GM12801 (cell line): ENCODE results near the gene USHBP1.

Source experiments
- TF ChIP-seq, protein P1 (sequence below): IDR thresholded peaks from one replicate; pipeline ENCODE4 v1.5.1; 2011; ENCODE audit warnings: control low read depth; ENCODE audit not compliant: insufficient read length; ENCODE audit errors: extremely low read depth

USHBP1 gene

GRCh38 chr19:17236811-17237543, 27.6 kb downstream of the USHBP1 start:
- TF ChIP-seq, protein P1, sequence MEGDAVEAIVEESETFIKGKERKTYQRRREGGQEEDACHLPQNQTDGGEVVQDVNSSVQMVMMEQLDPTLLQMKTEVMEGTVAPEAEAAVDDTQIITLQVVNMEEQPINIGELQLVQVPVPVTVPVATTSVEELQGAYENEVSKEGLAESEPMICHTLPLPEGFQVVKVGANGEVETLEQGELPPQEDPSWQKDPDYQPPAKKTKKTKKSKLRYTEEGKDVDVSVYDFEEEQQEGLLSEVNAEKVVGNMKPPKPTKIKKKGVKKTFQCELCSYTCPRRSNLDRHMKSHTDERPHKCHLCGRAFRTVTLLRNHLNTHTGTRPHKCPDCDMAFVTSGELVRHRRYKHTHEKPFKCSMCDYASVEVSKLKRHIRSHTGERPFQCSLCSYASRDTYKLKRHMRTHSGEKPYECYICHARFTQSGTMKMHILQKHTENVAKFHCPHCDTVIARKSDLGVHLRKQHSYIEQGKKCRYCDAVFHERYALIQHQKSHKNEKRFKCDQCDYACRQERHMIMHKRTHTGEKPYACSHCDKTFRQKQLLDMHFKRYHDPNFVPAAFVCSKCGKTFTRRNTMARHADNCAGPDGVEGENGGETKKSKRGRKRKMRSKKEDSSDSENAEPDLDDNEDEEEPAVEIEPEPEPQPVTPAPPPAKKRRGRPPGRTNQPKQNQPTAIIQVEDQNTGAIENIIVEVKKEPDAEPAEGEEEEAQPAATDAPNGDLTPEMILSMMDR, result no peak

DNA sequence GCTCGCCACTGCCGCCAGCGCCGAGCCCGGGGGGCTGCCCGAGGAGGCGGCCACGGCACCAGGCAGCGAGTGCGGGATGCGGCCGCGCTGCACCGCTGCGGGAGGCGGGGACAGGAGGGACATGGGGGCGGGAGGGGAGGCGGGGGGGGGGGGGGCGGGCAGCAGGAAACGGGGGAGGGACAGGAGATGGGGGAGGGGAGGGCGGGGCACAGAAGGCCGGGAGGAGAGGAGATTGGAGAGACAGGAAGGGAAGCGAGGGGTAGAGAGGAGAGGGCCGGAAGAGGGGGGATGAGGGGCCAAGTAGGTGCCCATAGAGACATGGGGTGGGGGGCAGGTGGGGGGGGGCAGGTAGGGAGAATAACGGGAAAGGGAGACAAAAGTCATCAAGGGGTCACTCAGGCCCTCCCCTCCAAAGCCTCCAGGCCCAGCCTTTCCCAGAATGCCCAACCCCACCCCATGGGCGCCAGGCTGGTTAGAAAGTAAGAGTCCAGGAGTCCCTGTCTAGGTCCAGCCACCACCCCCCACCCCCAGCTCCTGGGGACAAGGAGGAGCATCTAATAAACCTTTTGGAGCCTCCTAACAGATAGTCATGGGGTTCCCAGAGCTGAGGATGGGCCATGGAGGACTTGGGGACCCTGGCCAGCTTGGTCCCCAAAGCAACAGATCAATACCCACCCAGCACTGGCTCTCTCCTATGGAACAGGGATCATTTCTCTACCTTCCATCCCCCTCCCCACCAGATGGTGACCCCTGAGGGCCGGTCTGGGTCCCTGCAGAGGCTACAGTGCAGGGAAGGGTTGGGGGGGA, 28.4 kb downstream of the USHBP1 start:
- TF ChIP-seq, protein P1, result no peak

DNA sequence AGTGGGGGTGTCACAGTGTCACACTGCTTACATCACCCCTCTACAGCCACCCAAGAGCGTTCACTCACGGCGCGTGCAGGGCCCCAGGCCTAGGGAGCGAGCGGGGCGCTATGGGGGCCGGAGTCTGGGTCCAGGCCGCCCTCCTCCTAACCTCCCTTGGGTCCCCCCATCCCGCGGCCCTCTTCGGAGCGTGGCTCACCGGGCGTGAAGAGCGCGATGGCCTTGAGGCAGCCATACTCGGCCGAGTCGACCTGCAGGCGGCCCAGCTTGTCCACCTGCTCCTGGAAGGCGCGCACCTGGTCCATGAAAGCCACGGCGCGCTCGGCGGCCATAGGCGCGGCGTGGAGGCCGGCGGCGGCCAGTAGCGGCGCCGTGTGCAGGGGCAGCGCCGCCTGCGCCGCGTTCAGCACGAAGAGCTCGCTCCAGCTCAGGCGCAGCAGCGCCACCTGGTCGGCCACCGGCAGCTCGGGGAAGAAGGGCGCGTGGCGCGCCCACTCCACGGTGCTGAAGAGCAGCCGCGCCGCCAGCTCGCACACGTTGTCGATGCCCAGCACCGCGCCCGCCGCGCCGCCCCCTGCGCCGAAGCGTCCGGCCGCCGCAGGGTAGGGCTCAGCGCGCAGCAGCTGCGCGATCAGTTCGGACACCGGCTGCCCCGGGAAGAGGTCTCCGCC, 29.1 kb downstream of the USHBP1 start:
- TF ChIP-seq, protein P1, result no peak

- TF ChIP-seq, protein P1, result no peak
These were observed 29.6 kb downstream of the USHBP1 start for GRCh38 chr19:17234911-17235299.

DNA sequence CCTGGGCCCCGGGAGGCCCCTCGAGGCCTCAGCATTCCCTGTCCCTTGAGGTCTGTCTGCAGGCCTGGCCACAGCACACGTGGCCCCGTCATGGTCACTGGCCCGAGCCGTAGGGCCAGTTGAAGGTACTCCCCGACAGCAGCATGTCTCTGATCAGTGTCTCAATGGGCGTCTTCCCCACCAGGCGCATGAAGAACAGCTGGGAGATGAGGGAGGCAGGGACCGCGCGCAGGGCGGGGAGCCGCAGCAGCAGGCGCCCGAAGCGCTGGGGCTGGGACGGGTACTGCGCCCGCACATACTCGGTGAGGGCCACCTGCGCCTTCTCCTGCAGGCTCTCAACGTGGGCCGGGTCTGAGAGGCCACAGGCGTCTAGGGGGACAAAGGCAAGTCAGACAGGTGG, 32.3 kb downstream of the USHBP1 start:
- TF ChIP-seq, protein P1, result no peak

GRCh38 chr19:17229890-17230289, 34.7 kb downstream of the USHBP1 start:
- TF ChIP-seq, protein P1, result no peak

- TF ChIP-seq, protein P1, result no peak
These were observed 36.7 kb downstream of the USHBP1 start for GRCh38 chr19:17227798-17228367.
